GM20431 (cell line): ENCODE data around the gene IL1RAPL1.

Experiments used
- in situ Hi-C: fragments of 300-500 bp; cut with MseI, MboI; formaldehyde crosslinking; loops from one replicate; pipeline ENCODE4 v1.15.0; 2020; ENCODE audit warnings: low sequenced_read_pairs; ENCODE audit not compliant: unreplicated experiment

Gene IL1RAPL1

GRCh38 chrX:28920153-28920943, 333.1 kb downstream of the IL1RAPL1 start:
- in situ Hi-C loops: no loop called here

- in situ Hi-C loops: no loop called here
These were observed 334.9 kb downstream of the IL1RAPL1 start for GRCh38 chrX:28922106-28922505.

- in situ Hi-C loops: no loop called here
These were observed 359.6 kb downstream of the IL1RAPL1 start for GRCh38 chrX:28946846-28947245.

GRCh38 chrX:28960063-28960462, 372.8 kb downstream of the IL1RAPL1 start:
- in situ Hi-C loops: no loop called here

DNA sequence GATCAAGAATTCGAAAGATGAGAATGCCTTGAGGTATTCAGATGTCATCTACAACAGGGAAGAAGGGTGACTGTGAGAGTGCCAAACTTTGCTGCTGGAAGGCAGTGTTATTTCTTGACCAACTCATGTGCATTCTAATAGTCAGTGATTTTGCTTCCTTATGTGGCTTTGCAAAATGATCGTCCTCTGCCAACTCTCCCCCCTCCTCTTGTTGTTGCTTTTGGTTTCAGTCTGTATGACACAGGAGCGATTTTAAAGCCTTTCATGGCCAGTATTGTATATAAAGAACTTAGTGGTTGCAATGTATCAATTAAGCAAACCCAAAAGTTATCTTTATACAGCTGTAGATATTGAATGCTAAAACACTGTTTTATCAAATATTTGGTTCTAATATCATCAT, 379.1 kb downstream of the IL1RAPL1 start:
- in situ Hi-C loops: no loop called here

DNA sequence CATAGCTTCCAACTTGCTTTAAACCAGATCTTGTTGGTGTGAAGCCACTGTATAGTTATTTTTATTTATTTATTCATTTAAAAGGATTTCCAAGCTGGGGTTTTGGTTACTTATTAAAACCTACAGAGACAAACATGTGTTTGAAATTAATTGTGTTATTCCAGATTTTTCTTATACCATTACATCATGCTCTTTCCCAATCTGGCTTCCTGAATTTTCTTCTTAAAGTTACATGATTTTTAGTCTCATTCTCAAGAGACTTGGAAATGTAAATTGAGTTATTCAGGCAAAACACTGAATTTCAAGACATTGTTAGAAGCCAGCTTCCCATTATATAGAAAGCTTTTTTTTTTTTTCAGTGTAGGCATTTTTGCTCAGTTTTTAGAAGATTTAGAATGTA, 381.9 kb downstream of the IL1RAPL1 start:
- in situ Hi-C loops: no loop called here

- in situ Hi-C loops: no loop called here
These were observed 392.6 kb downstream of the IL1RAPL1 start for GRCh38 chrX:28979877-28980276.

DNA sequence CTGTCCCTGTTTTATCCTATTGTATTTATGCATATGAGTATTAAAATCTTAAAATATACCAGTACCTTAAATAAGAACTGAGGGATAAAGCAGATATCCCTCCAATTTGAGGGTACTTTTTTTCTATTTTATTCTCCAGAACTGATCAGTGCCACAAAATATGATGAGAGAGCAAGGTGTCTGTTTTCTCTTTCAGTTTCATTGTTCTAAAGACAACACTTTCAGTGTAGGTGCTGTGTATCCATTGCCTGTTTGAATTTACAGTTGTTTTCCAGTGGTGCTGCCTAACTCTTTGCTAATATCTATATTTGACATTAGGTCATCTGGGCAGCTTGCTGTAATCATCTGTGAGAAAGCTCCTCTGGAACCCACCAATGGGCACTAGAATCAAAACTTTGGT, 394.7 kb downstream of the IL1RAPL1 start:
- in situ Hi-C loops: no loop called here

DNA sequence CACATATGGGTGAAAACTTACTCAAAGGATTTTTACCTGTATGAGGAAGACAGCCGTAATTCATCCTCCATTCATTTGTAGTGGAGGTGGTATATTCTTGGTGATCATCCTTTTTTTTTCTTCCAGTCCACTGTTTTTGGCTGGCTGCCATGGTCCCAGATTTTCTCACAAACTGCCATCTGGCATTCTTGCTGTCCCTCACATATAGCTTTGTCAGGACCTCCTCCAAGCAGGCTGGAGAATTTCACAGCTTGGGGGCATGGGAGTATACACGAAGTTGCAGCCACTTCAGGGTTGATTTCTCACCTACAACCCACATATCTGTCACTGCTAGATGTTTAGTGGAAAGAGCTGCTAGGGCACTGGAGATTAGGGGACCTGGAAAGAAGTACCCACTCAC, 401.0 kb downstream of the IL1RAPL1 start:
- in situ Hi-C loops: no loop called here

- in situ Hi-C loops: no loop called here
These were observed 410.6 kb downstream of the IL1RAPL1 start for GRCh38 chrX:28997706-28998463.

DNA sequence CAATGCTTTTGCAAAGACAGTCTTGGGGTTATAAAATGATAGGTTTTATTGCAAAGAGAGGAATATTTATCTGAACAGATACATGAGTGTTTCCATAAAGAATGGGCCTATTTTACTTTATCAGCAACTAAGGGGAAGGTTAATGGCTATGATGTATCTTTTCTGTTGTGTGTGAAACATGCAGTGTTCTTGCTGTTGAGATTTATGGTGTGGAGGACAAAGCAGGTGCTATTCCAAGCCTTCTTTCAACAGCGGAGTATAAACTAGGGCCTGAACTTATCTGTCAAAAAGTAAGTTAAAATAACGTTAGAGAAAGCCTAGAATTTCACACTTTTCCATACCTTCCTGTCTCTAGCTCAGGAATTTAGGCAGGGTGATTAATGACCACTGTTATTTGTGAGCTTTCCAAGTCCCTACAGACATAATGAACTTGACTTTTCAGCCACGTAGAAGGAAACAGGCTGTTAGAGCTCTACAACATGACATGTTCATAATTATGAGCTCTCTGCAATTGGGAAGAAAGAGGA, 411.4 kb downstream of the IL1RAPL1 start:
- in situ Hi-C loops: no loop called here

DNA sequence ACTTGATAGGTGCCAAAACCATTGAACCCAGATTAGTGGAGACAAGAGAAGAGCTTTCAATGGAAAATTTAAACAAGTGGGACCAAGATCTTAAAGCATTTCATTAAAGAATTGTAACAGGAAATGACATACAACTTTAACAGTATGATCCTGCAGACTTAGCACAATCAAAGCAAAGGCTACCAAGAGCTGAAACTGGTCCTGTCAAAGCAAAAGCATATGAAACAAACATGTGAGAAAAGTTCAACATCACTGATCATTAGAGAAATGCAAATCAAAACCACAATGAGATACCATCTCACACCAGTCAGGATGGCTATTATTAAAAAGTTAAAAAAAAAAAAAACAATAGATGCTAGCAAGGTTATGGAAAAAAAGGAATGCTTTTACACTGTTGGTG, 425.6 kb downstream of the IL1RAPL1 start:
- in situ Hi-C loops: no loop called here

DNA sequence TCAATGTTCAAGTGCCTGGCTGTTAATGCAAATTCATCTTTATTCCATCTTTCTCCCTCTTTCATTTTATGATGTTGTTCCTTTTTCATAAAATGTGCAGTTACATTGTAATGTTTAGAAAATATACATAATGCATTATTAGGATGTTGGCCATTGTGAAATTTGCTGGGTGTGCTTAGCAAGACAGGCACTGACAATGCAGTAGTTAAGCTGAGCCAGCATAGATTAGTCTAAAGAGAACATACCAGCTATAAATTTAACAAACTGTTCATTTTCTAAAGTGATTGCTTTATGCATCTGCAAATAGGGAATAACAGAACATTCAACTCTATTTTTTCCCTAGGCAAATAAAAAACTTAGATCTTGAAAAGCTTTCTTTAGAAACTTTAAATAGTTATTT, 436.0 kb downstream of the IL1RAPL1 start:
- in situ Hi-C loops: no loop called here

DNA sequence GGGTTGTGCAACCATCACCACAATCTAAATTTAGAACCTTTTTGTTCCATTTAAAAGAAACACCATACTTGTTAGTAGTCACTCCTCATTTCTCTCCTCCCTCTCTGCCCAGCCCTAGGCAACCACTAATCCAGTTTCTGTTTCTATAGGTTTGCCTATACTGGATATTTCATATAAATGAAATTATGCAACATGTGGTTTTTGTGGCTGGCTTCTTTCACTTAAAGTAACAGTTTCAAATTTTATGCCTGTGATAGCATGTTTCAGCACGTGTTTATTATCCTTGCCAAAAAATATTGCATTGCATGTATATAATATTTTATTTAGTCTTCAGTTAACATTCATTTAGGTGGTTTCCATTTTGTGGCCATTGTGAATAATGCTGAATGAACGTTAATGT, 437.6 kb downstream of the IL1RAPL1 start:
- in situ Hi-C loops: no loop called here

DNA sequence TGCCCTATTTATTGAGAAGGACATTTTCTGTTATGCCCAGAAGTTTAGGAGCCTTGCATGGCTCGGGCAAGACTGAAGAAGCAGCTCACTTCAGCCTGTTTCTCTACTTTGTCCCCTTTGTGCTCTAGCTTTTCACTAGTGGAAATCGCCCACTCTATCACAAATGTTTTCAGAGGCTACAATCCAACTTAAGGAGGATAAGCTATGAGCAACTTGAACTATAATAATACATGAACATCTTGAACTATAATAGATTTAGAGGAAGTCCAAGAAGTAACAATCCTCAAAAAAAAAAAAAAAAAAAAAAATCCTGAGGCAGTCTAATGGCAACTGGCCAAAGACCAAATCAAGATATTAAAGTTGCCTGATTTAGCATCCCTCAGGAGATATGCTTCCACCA, 452.3 kb downstream of the IL1RAPL1 start:
- in situ Hi-C loops: no loop called here

- in situ Hi-C loops: no loop called here
These were observed 452.9 kb downstream of the IL1RAPL1 start for GRCh38 chrX:29040160-29040559.

DNA sequence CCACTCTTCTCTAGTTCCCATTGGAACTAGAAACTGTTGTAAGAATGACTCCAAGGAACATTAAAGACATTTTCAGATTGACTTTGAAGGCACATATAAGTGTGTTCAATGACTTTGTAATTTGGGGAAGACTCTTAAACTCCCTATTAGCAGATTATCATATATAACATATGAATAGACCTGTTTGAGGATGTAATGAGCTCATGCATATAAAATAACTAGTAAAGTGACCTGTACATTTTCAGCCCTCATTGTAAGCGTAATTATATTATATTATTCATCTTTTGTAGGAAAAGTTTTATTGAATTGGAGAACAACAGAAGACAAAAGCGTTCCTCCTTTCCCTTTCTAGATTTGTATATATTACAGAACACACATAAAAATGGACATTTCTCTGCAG, 455.1 kb downstream of the IL1RAPL1 start:
- in situ Hi-C loops: no loop called here

GRCh38 chrX:29043746-29044145, 456.5 kb downstream of the IL1RAPL1 start:
- in situ Hi-C loops: no loop called here

- in situ Hi-C loops: no loop called here
These were observed 457.4 kb downstream of the IL1RAPL1 start for GRCh38 chrX:29044423-29045184.

DNA sequence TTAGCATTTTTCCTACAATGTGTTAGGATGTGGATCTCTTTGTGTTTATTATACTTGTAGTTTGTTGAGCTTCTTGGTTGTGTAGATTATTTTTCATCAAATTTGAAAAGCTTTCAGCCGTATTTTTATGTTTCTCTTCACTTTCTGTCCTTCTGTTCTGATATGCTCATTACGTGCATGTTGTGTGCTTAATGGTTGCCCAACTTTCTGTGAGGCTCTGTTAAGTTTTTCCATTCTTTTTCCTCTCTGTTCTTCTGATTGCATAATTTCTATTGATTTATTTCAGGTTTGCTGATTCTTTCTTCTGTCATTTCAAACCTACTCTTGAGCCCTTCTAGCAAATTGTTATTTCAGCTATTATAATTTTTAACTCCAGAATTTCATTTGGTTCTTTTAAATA, 478.2 kb downstream of the IL1RAPL1 start:
- in situ Hi-C loops: no loop called here

GRCh38 chrX:29066516-29066915, 479.3 kb downstream of the IL1RAPL1 start:
- in situ Hi-C loops: no loop called here
